Fibroblast of skin of right biceps (primary cell): ENCODE measurements around the gene DAGLB.
"Not testable (repeated sequence)": the region's sequence is repeated elsewhere in the genome, so short reads cannot be mapped to it uniquely, and the experiment has no call there.

Experiments used
- DNase-seq: peaks from one replicate; pipeline ENCODE4 v3.0.0-alpha.2; 2013

Gene DAGLB

GRCh38 chr7:6460303-6460702 is 12.5 kb upstream of the DAGLB start:
- DNase-seq: no peak

DNA sequence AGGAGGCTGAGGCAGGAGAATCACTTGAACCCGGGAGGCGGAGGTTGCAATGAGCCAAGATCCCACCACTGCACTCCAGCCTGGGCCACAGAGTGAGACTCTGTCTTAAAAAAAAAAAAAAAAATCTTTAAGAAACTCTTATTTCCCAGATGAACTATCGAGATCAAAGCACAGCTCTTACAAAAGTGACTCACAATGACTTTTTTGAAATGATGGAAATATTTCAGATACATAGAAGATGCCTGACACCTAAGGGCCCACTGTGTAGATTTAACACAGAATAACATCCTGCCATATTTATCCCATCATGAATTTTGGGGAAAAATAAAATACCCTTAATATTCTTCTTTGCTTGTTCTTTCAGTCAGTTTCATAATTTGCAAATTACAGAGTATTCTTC is 10.9 kb upstream of the DAGLB start:
- not testable (repeated sequence) for DNase-seq

- DNase-seq: peak; percentile 88
These were observed 6.0 kb upstream of the DAGLB start for GRCh38 chr7:6453734-6454133.

GRCh38 chr7:6451224-6451705 is 3.5 kb upstream of the DAGLB start:
- DNase-seq: no peak

DNA sequence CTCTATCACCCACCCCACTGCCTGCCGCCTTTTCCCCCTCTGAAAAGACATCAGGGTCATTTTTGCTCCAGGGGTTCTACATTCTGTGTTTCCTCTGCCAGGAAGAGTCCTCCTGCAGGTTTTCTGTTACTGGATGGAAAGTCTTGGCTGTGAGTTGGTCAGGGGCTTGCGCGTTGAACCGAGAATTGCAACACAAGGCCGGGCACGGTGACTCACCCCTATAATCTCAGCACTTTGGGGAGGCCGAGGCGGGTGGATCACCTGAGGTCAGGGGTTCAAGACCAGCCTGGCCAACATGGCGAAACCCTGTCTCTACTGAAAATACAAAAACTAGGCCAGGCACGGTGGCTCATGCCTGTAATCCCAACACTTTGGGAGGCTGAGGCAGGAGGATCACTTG is 2.8 kb upstream of the DAGLB start:
- DNase-seq: not testable (repeated sequence)

- DNase-seq: not testable (repeated sequence)
These were observed 2.1 kb upstream of the DAGLB start for GRCh38 chr7:6449884-6450283.

- no peak for DNase-seq
These were observed 1.3 kb upstream of the DAGLB start for GRCh38 chr7:6448943-6449543.

DNA sequence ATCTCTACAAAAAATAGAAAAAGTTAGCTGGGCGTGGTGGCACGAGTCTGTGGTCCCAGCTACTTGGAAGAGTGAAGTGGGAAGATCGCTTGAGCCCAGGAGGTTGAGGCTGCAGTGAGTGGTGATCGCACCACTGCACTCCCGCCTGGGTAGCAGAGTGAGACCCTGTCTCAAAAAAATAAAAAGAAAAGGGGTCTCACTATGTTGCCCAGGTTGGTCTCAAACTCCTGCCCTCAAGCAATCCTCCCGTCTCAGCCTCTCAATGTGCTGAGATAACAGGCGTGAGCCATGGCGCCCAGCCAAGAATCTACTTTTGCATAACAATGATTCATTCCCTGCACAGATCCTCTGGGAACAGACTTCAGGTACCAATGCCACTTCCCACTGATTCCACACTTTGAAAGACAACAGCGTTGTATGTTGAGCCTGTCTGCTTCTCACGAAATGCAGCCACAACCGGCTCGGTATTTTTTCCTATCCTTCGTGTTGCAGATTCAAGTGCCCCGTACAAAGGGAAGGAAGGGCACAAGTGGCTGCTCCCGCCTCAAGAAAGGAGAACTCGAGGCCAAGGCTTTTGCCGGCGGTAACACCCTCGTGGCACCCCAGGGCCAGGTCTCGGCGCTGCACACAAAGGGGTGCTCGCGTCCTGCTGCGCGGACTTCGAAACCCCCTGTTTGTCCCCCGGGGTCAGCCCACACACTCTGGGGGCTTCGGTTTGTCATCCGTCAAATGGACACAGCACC is 745 bp downstream of the DAGLB start:
- DNase-seq: peak; percentile 92

DNA sequence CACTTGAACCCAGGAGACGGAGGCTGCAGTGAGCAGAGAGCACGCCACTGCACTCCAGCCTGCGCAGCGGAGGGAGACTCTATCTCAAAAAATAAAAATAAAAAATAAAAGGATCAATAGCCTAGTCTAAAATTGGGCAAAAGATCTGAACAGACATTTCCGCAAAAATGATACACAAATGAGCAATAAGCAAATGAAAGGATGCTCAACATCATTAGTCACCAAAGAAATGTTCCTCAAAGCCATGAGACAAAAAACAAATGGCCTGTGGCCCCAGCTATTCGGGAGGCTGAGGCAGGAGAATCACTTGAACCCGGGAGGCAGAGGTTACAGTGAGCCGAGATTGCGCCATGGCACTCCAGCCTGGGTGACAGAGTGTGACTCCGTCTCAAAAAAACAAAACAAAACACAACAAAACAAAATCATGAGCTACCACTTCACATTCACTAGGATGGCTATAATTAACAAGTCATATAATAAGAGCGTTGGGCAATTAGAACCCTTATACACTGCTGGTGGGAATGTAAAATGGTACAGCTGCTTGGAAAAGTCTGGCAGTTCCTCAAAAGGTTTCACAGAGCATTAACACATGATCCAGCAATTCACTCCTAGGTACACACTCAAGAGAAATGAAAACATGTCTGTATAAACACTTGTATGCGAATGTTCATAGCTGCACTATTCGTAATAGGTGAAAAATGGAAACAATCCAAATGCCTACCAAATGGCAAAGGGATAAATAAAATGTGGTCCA is 3.1 kb downstream of the DAGLB start:
- DNase-seq: no peak

DNA sequence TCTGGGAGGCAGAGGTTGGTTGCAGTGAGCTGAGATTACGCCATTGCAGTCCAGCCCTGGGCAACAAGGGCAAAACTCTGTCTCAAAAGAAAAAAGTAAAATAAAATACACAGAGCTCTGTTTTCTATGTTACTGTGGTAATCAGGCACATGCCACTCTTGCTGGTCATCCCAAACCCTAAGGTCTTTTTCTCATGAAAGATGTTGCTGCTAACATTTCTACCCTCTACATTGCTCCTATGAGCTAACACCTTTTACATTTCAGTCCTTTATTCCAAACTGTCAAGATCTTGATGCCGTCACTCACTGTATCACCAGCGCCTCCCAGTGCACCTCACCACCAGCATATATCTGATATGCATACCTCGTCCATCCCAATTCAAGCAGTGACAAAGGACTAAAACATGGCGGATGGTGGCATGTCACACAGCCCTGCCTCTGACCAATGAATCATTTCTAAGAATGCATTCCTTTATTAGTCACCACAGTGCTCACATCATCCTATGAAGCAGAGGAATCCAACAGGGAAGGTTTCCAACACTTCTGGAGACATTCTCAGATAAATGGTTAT is 4.3 kb downstream of the DAGLB start:
- DNase-seq: peak; percentile 95

- no peak for DNase-seq
These were observed 5.6 kb downstream of the DAGLB start for GRCh38 chr7:6442114-6442513.

GRCh38 chr7:6440381-6440780 is 7.4 kb downstream of the DAGLB start:
- DNase-seq: no peak

- DNase-seq: no peak
These were observed 9.3 kb downstream of the DAGLB start for GRCh38 chr7:6438427-6438826.

DNA sequence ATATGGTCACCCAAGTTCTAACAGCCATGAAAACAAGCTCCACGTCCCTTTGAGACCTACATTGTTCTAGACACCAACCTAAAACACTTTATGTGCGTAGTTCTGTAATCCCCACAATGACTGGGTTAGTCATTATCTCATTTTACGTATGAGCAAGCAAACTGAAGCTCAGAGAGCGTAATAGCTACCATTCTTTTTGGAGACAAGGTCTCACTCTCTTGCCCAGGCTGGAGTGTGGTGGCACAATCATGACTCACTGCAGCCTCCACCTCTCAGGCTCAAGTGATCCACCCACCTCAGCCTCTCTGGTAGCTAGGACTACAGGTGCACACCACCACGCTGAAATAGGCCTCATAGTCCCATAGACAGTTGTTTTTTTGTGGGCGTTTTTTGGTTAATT is 10.5 kb downstream of the DAGLB start:
- no peak for DNase-seq

GRCh38 chr7:6436385-6436685 is 11.4 kb downstream of the DAGLB start:
- DNase-seq: no peak

GRCh38 chr7:6435486-6436384 is 12.0 kb downstream of the DAGLB start:
- DNase-seq: peak; percentile 81

GRCh38 chr7:6433784-6434615 is 13.8 kb downstream of the DAGLB start:
- no peak for DNase-seq

DNA sequence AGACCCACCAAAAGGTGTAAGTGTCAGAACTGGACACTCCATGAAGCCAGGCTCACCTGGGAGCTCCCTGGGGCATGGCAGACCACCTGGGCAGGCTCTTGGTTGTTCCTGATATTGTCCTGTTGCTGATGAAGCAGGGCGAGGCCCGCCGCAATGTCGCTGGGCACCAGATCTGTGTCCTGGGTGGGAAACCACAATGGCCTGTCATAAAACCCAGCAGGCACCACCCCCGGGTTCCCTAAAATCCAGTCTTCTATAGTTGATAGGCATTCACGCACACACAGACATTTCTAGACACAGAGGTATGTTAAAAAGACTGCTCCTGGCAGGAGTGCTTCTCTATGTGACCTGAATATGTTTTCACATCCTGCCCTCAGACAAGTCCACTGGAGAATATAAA is 15.0 kb downstream of the DAGLB start:
- no peak for DNase-seq

GRCh38 chr7:6430974-6431373 is 16.8 kb downstream of the DAGLB start:
- DNase-seq: no peak

DNA sequence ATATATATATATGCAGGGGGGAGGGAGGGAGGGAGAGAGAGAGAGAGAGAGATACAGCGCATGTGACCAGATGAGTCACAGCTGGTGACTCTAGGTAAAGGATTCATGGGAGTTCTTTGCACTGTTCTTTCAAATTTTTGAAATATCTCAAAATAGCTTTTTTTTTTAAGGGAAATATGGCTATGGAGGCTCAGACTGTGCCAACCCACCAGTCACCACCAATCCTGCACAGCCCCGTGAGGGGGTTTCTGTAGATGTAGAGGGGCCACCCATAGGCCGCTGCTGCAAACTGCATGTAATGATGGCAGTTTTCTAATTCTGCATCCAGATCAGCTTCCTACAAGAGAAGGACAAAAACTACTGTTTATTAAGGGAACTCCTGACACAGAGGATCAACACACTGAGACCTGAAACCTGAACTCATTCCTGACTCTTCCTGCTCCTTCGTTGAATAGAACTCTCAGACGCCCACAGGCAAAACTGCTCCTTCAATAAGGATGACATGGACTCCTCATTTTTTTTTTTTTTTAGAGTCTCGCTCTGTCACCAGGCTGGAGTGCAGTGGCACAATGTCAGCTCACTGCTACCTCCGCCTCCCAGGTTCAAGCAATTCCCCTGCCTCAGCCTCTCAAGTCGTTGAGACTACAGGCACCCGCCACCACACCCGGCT is 17.3 kb downstream of the DAGLB start:
- peak; percentile 71 for DNase-seq

DNA sequence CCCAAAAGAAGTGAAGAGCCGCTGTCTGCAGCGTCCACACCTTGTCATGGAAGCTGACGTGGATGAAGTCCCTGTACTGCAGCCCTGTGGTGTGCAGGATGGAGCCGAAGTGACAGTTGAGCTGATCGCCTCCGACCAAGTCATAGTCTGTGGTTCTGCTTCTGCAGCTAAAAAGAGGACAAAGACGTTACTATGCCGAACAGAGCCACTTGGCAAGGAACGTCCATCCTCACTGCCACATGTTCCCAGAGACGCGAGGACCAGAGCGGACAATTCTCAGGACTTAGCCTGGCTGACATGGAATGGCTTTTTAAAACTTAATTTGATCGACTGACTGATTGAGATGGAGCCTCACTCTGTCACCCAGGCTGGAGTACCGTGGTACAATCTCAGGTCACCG is 21.8 kb downstream of the DAGLB start:
- DNase-seq: no peak
